RWPE2 (cell line): ENCODE measurements around the gene VARS2.

ENCODE experiments used
- ATAC-seq: fragments of 200-7000 bp; cut with Tn5 transposase; 3 replicates; pipeline ENCODE4 v1.9.1; 2021; ENCODE audit warnings: low read depth
- DNase-seq: peaks from one replicate; pipeline ENCODE4 v3.0.0-alpha.2; 2020; ENCODE audit warnings: low spot score
- H3K27ac ChIP-seq: fragments of 450-650 bp; 2 replicates; pipeline ENCODE4 v1.5.1; 2017; ENCODE audit warnings: mild to moderate bottlenecking; ENCODE audit not compliant: poor library complexity, severe bottlenecking
- H3K27me3 ChIP-seq: fragments of 250-450 bp; sonication (Bioruptor Pico); 2 replicates; pipeline ENCODE4 v1.5.1; 2021; ENCODE audit warnings: mild to moderate bottlenecking, moderate library complexity; ENCODE audit not compliant: insufficient read depth, poor library complexity, severe bottlenecking
- H3K36me3 ChIP-seq: fragments of 250-450 bp; sonication (Bioruptor Pico); 2 replicates; pipeline ENCODE4 v1.5.1; 2020; ENCODE audit warnings: low read depth, mild to moderate bottlenecking, moderate library complexity
- H3K4me1 ChIP-seq: fragments of 250-450 bp; sonication (Bioruptor Pico); 2 replicates; pipeline ENCODE4 v1.5.1; 2021; ENCODE audit warnings: mild to moderate bottlenecking, moderate library complexity; ENCODE audit not compliant: insufficient read depth, poor library complexity, severe bottlenecking
- H3K4me3 ChIP-seq: fragments of 250-450 bp; sonication (Bioruptor Pico); 2 replicates; pipeline ENCODE4 v1.5.1; 2021; ENCODE audit warnings: mild to moderate bottlenecking, moderate library complexity; ENCODE audit not compliant: severe bottlenecking
- H3K9me3 ChIP-seq: fragments of 250-450 bp; sonication (Bioruptor Pico); 2 replicates; pipeline ENCODE4 v1.5.1; 2021; ENCODE audit warnings: mild to moderate bottlenecking, moderate library complexity; ENCODE audit not compliant: severe bottlenecking
- TF ChIP-seq, protein P1 (sequence below): fragments of 450-650 bp; IDR thresholded peaks from one replicate; pipeline ENCODE4 v1.5.1; 2017; ENCODE audit warnings: mild to moderate bottlenecking, moderate library complexity; ENCODE audit not compliant: poor library complexity, severe bottlenecking

Gene VARS2

DNA sequence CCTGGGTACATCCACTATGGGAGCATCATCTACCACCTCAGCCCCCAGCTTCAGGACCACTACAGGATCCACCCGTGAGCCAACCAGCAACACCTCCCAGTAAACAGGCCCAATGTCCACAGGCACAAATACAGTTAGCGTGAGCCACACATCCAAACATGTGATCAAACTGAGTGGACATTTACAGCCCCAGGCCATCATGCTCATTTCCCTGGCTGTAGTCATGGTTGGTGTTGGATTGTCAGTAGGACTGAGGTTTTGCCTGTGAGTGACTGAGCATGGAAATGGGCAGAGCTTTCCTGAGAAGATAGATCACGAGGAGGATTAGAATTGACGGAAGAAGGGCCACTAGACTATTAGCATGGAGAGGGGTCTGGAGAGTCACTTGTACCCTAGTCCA lies 58.8 kb downstream of the VARS2 start:
- ATAC-seq (no peak), DNase-seq (no peak)
- peaks cover 12% of the 10 kb centered on the region for H3K4me1 ChIP-seq
- H3K9me3 ChIP-seq, result no peaks in the 10 kb centered on the region
- no peak overlapping the region for H3K27ac ChIP-seq
- no peaks in the 10 kb centered on the region for H3K36me3 ChIP-seq
- TF ChIP-seq, protein P1, sequence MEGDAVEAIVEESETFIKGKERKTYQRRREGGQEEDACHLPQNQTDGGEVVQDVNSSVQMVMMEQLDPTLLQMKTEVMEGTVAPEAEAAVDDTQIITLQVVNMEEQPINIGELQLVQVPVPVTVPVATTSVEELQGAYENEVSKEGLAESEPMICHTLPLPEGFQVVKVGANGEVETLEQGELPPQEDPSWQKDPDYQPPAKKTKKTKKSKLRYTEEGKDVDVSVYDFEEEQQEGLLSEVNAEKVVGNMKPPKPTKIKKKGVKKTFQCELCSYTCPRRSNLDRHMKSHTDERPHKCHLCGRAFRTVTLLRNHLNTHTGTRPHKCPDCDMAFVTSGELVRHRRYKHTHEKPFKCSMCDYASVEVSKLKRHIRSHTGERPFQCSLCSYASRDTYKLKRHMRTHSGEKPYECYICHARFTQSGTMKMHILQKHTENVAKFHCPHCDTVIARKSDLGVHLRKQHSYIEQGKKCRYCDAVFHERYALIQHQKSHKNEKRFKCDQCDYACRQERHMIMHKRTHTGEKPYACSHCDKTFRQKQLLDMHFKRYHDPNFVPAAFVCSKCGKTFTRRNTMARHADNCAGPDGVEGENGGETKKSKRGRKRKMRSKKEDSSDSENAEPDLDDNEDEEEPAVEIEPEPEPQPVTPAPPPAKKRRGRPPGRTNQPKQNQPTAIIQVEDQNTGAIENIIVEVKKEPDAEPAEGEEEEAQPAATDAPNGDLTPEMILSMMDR, result no peak
- no peaks in the 10 kb centered on the region for H3K27me3 ChIP-seq
- H3K4me3 ChIP-seq, result no peak overlapping the region

DNA sequence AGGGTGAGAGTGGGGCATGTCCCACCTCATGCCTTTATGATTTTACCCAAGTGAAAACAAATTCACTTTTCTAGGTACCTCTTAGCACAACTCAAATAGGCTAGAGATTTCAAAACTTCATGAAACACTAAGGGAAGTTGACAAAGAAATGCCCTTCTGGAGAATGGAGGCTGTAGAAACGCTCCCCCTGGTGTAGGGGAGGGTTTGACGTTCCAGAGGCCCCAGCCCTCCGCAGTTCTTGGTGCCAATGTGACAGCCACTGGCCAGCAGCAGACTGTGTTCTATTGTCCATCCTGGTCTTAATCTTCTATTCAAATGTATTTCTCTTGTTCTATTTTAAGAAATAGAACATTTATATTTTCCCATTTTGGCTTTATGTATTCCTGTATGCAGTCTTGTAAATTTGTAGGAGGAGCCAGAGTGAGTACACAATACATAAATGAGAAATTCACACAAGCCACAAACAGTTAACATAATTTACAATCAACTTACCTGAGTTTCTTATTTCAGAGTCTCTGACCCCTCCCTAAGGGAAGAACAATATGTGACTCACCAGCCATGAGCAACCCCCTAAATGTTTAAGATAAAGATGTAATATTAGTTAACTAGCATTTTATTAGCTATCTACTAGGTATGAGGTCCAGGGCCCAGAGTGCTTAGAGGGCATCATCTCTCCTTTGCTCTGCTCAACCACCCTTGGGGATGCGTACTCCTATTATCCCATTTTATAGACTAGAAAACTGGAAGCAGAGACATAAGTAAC lies 60.6 kb downstream of the VARS2 start:
- peaks cover 12% of the 10 kb centered on the region for H3K4me1 ChIP-seq
- no peak overlapping the region for H3K27ac ChIP-seq
- no peaks in the 10 kb centered on the region for H3K27me3 ChIP-seq
- H3K36me3 ChIP-seq, result no peaks in the 10 kb centered on the region
- H3K9me3 ChIP-seq, result no peaks in the 10 kb centered on the region
- TF ChIP-seq, protein P1, result no peak
- DNase-seq, result no peak
- H3K4me3 ChIP-seq, result no peak overlapping the region
- peak; percentile 80 for ATAC-seq
